Hepatocyte (in vitro differentiated cells): ENCODE results near the gene TAS2R50. TPM values are rescaled to one million over a fixed set of nuclear protein-coding genes. Genes with fewer than 3 reads are reported as not detected.

Experiments used
- DNase-seq: peaks from one replicate; pipeline ENCODE4 v3.0.0-alpha.2; 2016; ENCODE audit warnings: low spot score
- H2AFZ ChIP-seq: fragments of 200-600 bp; sonication (generic); 2 replicates; pipeline ENCODE4 v1.6.0; 2016; ENCODE audit warnings: antibody characterized with exemption, mild to moderate bottlenecking
- H3K27ac ChIP-seq: fragments of 200-600 bp; sonication (generic); 2 replicates; pipeline ENCODE4 v1.5.1; 2016; ENCODE audit warnings: mild to moderate bottlenecking
- H3K27me3 ChIP-seq: fragments of 200-600 bp; sonication (generic); 2 replicates; pipeline ENCODE4 v1.6.1; 2016
- H3K36me3 ChIP-seq: fragments of 200-600 bp; sonication (generic); replicated peaks from 2 replicates; pipeline ENCODE4 v1.5.1; 2016; ENCODE audit warnings: low read depth; ENCODE audit not compliant: insufficient read depth
- H3K4me1 ChIP-seq: fragments of 200-600 bp; sonication (generic); 2 replicates; pipeline ENCODE4 v1.5.1; 2016; ENCODE audit warnings: mild to moderate bottlenecking, moderate library complexity; ENCODE audit not compliant: insufficient read depth
- H3K4me2 ChIP-seq: fragments of 200-600 bp; sonication (generic); 2 replicates; pipeline ENCODE4 v1.6.0; 2016
- H3K4me3 ChIP-seq: fragments of 200-600 bp; sonication (generic); 2 replicates; pipeline ENCODE4 v1.5.1; 2016; ENCODE audit warnings: mild to moderate bottlenecking
- H3K79me2 ChIP-seq: fragments of 200-600 bp; sonication (generic); 2 replicates; pipeline ENCODE4 v1.6.0; 2017; ENCODE audit warnings: mild to moderate bottlenecking
- H3K9me2 ChIP-seq: fragments of 200-600 bp; sonication (generic); replicated peaks from 2 replicates; pipeline ENCODE4 v1.6.0; 2017; ENCODE audit warnings: mild to moderate bottlenecking; ENCODE audit not compliant: insufficient read depth
- H3K9me3 ChIP-seq: fragments of 200-600 bp; sonication (generic); 2 replicates; pipeline ENCODE4 v1.5.1; 2016; ENCODE audit warnings: low read depth, mild to moderate bottlenecking
- H4K20me1 ChIP-seq: fragments of 200-600 bp; sonication (generic); 2 replicates; pipeline ENCODE4 v1.6.0; 2016; ENCODE audit warnings: mild to moderate bottlenecking; ENCODE audit not compliant: insufficient read depth, poor library complexity, severe bottlenecking
- CTCF ChIP-seq: fragments of 200-600 bp; sonication (generic); IDR thresholded peaks from 2 replicates; pipeline ENCODE4 v1.5.1; 2016; ENCODE audit warnings: antibody characterized with exemption, mild to moderate bottlenecking; ENCODE audit not compliant: poor library complexity
- EZH2 ChIP-seq: fragments of 200-600 bp; sonication (generic); IDR thresholded peaks from 2 replicates; pipeline ENCODE4 v1.6.1; 2016; ENCODE audit warnings: antibody characterized with exemption, mild to moderate bottlenecking, borderline replicate concordance
- EZH2phosphoT487 ChIP-seq: fragments of 200-600 bp; sonication (generic); IDR thresholded peaks from one replicate; pipeline ENCODE4 v1.6.1; 2018; ENCODE audit warnings: antibody characterized with exemption, mild to moderate bottlenecking, low read depth, moderate library complexity; ENCODE audit not compliant: unreplicated experiment, severe bottlenecking
- WGBS: methylation state at CpG from one replicate; pipeline ENCODE4 v1.1.6; 2016; ENCODE audit warnings: low lambda C conversion rate; ENCODE audit errors: missing lambda C conversion rate; 5-methylcytosine and 5-hydroxymethylcytosine counted together
- polyA plus RNA-seq: library from polyadenylated mRNA; unstranded; fragments of >200 nt; fragmentation: Nextera tagmentation; extraction: Ambion mirVana; gene quantifications from 2 replicates; pipeline ENCODE4 v1.2.1, GENCODE V29; 2016
- total RNA-seq: library from RNA; depleted of rRNA; stranded (reverse); fragments of >200 nt; gene quantifications from 2 replicates; pipeline ENCODE4 v1.2.3, GENCODE V29; 2014

Gene TAS2R50
- total and polyA plus RNA-seq, 2 experiments from 2014 or later = 2.0 TPM; not detected in 1

GRCh38 chr12:10968765-10969456 lies 17.8 kb downstream of the TAS2R50 start:
- TF ChIP-seq EZH2phosphoT487 (no peak), EZH2 (no peak), CTCF (no peak)
- Histone ChIP-seq H4K20me1 (no peaks in the 10 kb centered on the region), H3K27ac (no peak overlapping the region), H2AFZ (no peak overlapping the region), H3K36me3 (no peaks in the 10 kb centered on the region), H3K4me3 (no peak overlapping the region), H3K79me2 (no peaks in the 10 kb centered on the region), H3K9me3 (no peaks in the 10 kb centered on the region), H3K4me2 (no peak overlapping the region), H3K9me2 (no peaks in the 10 kb centered on the region), H3K4me1 (no peaks in the 10 kb centered on the region), H3K27me3 (no peaks in the 10 kb centered on the region)
- 92% methylated on average over 15 of the region's 15 CpGs for WGBS
- DNase-seq = no peak

GRCh38 chr12:10967409-10967808 lies 19.3 kb downstream of the TAS2R50 start:
- WGBS = 57% methylated on average over 2 of the region's 2 CpGs
- no peak overlapping the region for H3K27ac ChIP-seq
- H2AFZ ChIP-seq = no peak overlapping the region
- no peaks in the 10 kb centered on the region for H3K4me1 ChIP-seq
- no peak overlapping the region for H3K4me3 ChIP-seq
- H3K36me3 ChIP-seq = no peaks in the 10 kb centered on the region
- H3K79me2 ChIP-seq = no peaks in the 10 kb centered on the region
- H3K27me3 ChIP-seq = no peaks in the 10 kb centered on the region
- no peak for DNase-seq
- H4K20me1 ChIP-seq = no peaks in the 10 kb centered on the region
- H3K4me2 ChIP-seq = no peak overlapping the region
- H3K9me3 ChIP-seq = no peaks in the 10 kb centered on the region
- H3K9me2 ChIP-seq = no peaks in the 10 kb centered on the region
- TF ChIP-seq EZH2 = no peak
- TF ChIP-seq EZH2phosphoT487 = peak; percentile 29

- no peaks in the 10 kb centered on the region for H3K79me2 ChIP-seq
- no peak overlapping the region for H3K27ac ChIP-seq
- H2AFZ ChIP-seq = no peak overlapping the region
- no peak for TF ChIP-seq EZH2phosphoT487
- TF ChIP-seq CTCF = no peak
- TF ChIP-seq EZH2 = no peak
- no peak overlapping the region for H3K4me3 ChIP-seq
- no peak overlapping the region for H3K4me2 ChIP-seq
- no peaks in the 10 kb centered on the region for H3K9me3 ChIP-seq
- no peak for DNase-seq
- no peaks in the 10 kb centered on the region for H3K9me2 ChIP-seq
- H4K20me1 ChIP-seq = no peaks in the 10 kb centered on the region
- H3K4me1 ChIP-seq = no peaks in the 10 kb centered on the region
- no peaks in the 10 kb centered on the region for H3K27me3 ChIP-seq
- no peaks in the 10 kb centered on the region for H3K36me3 ChIP-seq
These were observed 20.4 kb downstream of the TAS2R50 start for GRCh38 chr12:10966314-10966713.

GRCh38 chr12:10965476-10965875 lies 21.2 kb downstream of the TAS2R50 start:
- no peak overlapping the region for H3K4me3 ChIP-seq
- no peaks in the 10 kb centered on the region for H4K20me1 ChIP-seq
- no peaks in the 10 kb centered on the region for H3K36me3 ChIP-seq
- 98% methylated on average over 1 of the region's 1 CpG for WGBS
- H3K27ac ChIP-seq = no peak overlapping the region
- H3K4me1 ChIP-seq = no peaks in the 10 kb centered on the region
- H3K79me2 ChIP-seq = no peaks in the 10 kb centered on the region
- no peak for DNase-seq
- H3K9me3 ChIP-seq = no peaks in the 10 kb centered on the region
- no peak for TF ChIP-seq EZH2phosphoT487
- no peak for TF ChIP-seq CTCF
- TF ChIP-seq EZH2 = no peak
- H2AFZ ChIP-seq = no peak overlapping the region
- no peaks in the 10 kb centered on the region for H3K9me2 ChIP-seq
- no peak overlapping the region for H3K4me2 ChIP-seq
- H3K27me3 ChIP-seq = no peaks in the 10 kb centered on the region
